Uterus (tissue), 4 donors: ENCODE data around the gene PPFIBP1. TPM values are rescaled to one million over a fixed set of nuclear protein-coding genes. Genes with fewer than 3 reads are reported as not detected.

Experiments
- DNase-seq, 2 donors: peaks; one replicate each; pipeline ENCODE4 v3.0.0-alpha.2; 2019 to 2020
- H3K27ac ChIP-seq, 2 donors: fragments of 200-600 bp; sonication (generic); 1 replicate in 1 of 2; 2 replicates in 1 of 2; pipeline ENCODE4 v1.5.1; 2016 to 2018
- H3K27me3 ChIP-seq, 2 donors: fragments of 200-600 bp; sonication (generic); one replicate each; pipeline ENCODE4 v1.5.1; 2018 to 2019; ENCODE audit warnings: control low read depth in 1 of 2
- H3K36me3 ChIP-seq, 2 donors: fragments of 200-600 bp; sonication (generic); one replicate each; pipeline ENCODE4 v1.5.1; 2019; ENCODE audit warnings: control low read depth in 1 of 2
- H3K4me1 ChIP-seq, 2 donors: fragments of 200-600 bp; sonication (generic); one replicate each; pipeline ENCODE4 v1.5.1; 2018 to 2019; ENCODE audit warnings: control low read depth in 1 of 2
- H3K4me3 ChIP-seq, 2 donors: fragments of 200-600 bp; sonication (generic); 1 replicate in 1 of 2; 2 replicates in 1 of 2; pipeline ENCODE4 v1.5.1; 2018 to 2019; ENCODE audit warnings: mild to moderate bottlenecking in 1 of 2
- H3K9me3 ChIP-seq, 2 donors: fragments of 200-600 bp; sonication (generic); one replicate each; pipeline ENCODE4 v1.5.1; 2019; ENCODE audit warnings: control low read depth in 1 of 2
- CTCF ChIP-seq, 4 experiments: fragments of 200-600 bp in 2 of 4; fragments of 450-650 bp in 2 of 4; sonication (generic) in 2 of 4; IDR thresholded peaks; one replicate each; pipeline ENCODE4 v1.5.1; 2016 to 2019; ENCODE audit warnings: antibody characterized with exemption in 4 of 4, mild to moderate bottlenecking in 2 of 4, moderate library complexity in 1 of 4
- POLR2A ChIP-seq, 2 donors: fragments of 450-650 bp; IDR thresholded peaks; one replicate each; pipeline ENCODE4 v1.6.1; 2016; ENCODE audit warnings: antibody characterized with exemption in 2 of 2, mild to moderate bottlenecking in 1 of 2, moderate library complexity in 1 of 2
- intact Hi-C: fragments of 100-400 bp; cut with DNase I; formaldehyde crosslinking; loops from one replicate; pipeline ENCODE4 v1.15.1; 2023; ENCODE audit warnings: low total_unique reads
- total RNA-seq, 4 donors: library from RNA; depleted of rRNA in 3 of 4; stranded (reverse); fragments of >200 nt in 3 of 4; gene quantifications; one replicate each; pipeline versions ENCODE4 v1.1.0 to v1.2.4, GENCODE V29; 2014 to 2023
- donor health status: DM: yes; HTN: yes; CAD: no.

PPFIBP1 gene
- total RNA-seq, 4 donors from 2014 or later, result 43.8 to 139 (median 82.7) TPM

- intact Hi-C loops, result no loop called here
- H3K27me3 ChIP-seq, result no peaks in the 10 kb centered on the region
- H3K4me3 ChIP-seq, result no peak overlapping the region
- no peak for DNase-seq
- H3K4me1 ChIP-seq, result no peaks in the 10 kb centered on the region
- no peak overlapping the region for H3K27ac ChIP-seq
- no peaks in the 10 kb centered on the region for H3K9me3 ChIP-seq
- TF ChIP-seq CTCF (IDR thresholded peaks at IDR 0.05) (no peak), POLR2A (IDR thresholded peaks at IDR 0.05) (no peak)
- H3K36me3 ChIP-seq, result no peaks in the 10 kb centered on the region
Measured at GRCh38 chr12:27517961-27518665, 5.9 kb upstream of the PPFIBP1 start.

GRCh38 chr12:27521066-27521465 lies 2.9 kb upstream of the PPFIBP1 start:
- no peaks in the 10 kb centered on the region for H3K9me3 ChIP-seq
- no peaks in the 10 kb centered on the region for H3K4me1 ChIP-seq
- H3K4me3 ChIP-seq, result no peak overlapping the region
- peak; percentile 62 to 71 for DNase-seq
- intact Hi-C loops, result no loop called here
- peak overlapping the region; percentile 73 to 89 for H3K27ac ChIP-seq
- H3K36me3 ChIP-seq, result no peaks in the 10 kb centered on the region
- TF ChIP-seq CTCF (IDR thresholded peaks at IDR 0.05) (no peak), POLR2A (IDR thresholded peaks at IDR 0.05) (no peak)
- no peaks in the 10 kb centered on the region for H3K27me3 ChIP-seq

GRCh38 chr12:27521981-27522380 lies 2.0 kb upstream of the PPFIBP1 start:
- no peaks in the 10 kb centered on the region for H3K4me1 ChIP-seq
- TF ChIP-seq CTCF (IDR thresholded peaks at IDR 0.05), result no peak
- TF ChIP-seq POLR2A (IDR thresholded peaks at IDR 0.05), result no peak
- no peak for DNase-seq
- no peaks in the 10 kb centered on the region for H3K36me3 ChIP-seq
- H3K4me3 ChIP-seq, result no peak overlapping the region
- no peaks in the 10 kb centered on the region for H3K9me3 ChIP-seq
- no peaks in the 10 kb centered on the region for H3K27me3 ChIP-seq
- intact Hi-C loops, result no loop called here
- H3K27ac ChIP-seq, result peak overlapping the region; percentile 73 to 89

- TF ChIP-seq CTCF (IDR thresholded peaks at IDR 0.05), result no peak
- TF ChIP-seq POLR2A (IDR thresholded peaks at IDR 0.05), result no peak
- intact Hi-C loops, result no loop called here
- no peaks in the 10 kb centered on the region for H3K27me3 ChIP-seq
Measured at GRCh38 chr12:27523305-27523641, 733 bp upstream of the PPFIBP1 start.

GRCh38 chr12:27524494-27524835 lies 459 bp downstream of the PPFIBP1 start:
- no peak for DNase-seq

More at GRCh38 chr12:27523305-27523641, 733 bp upstream of the PPFIBP1 start:
- H3K36me3 ChIP-seq, result no peaks in the 10 kb centered on the region
- H3K4me3 ChIP-seq, result peak overlapping the region; percentile 65 to 79
- H3K9me3 ChIP-seq, result no peaks in the 10 kb centered on the region
- H3K4me1 ChIP-seq, result no peaks in the 10 kb centered on the region
- peak overlapping the region; percentile 89 to 93 for H3K27ac ChIP-seq
- DNase-seq, result no peak

More at GRCh38 chr12:27524494-27524835, 459 bp downstream of the PPFIBP1 start:
- Histone ChIP-seq H3K9me3 (no peaks in the 10 kb centered on the region), H3K27ac (peak overlapping the region; percentile 89 to 93), H3K4me1 (no peaks in the 10 kb centered on the region), H3K27me3 (no peaks in the 10 kb centered on the region), H3K4me3 (peak overlapping the region; percentile 65 to 79), H3K36me3 (no peaks in the 10 kb centered on the region)
- intact Hi-C loops, result no loop called here
- TF ChIP-seq CTCF (IDR thresholded peaks at IDR 0.05) (no peak), POLR2A (IDR thresholded peaks at IDR 0.05) (no peak)
